GM18520 (cell line): ENCODE data around the gene PLXNC1.

Source experiments
- ATAC-seq: cut with Tn5 transposase; IDR thresholded peaks from one replicate; pipeline ENCODE4 v1.9.1; 2021; ENCODE audit not compliant: unreplicated experiment

The PLXNC1 gene

GRCh38 chr12:94202245-94203180 lies 54.1 kb downstream of the PLXNC1 start:
- ATAC-seq, result no peak

- no peak for ATAC-seq
These were observed 54.8 kb downstream of the PLXNC1 start for GRCh38 chr12:94203181-94203546.

- ATAC-seq, result no peak
These were observed 55.4 kb downstream of the PLXNC1 start for GRCh38 chr12:94203796-94204195.

- no peak for ATAC-seq
These were observed 56.3 kb downstream of the PLXNC1 start for GRCh38 chr12:94204499-94205247.

- no peak for ATAC-seq
These were observed 57.4 kb downstream of the PLXNC1 start for GRCh38 chr12:94205822-94206221.

- no peak for ATAC-seq
These were observed 58.5 kb downstream of the PLXNC1 start for GRCh38 chr12:94206886-94207285.

GRCh38 chr12:94207467-94207848 lies 59.1 kb downstream of the PLXNC1 start:
- ATAC-seq, result no peak

- ATAC-seq, result peak; percentile 64
These were observed 59.7 kb downstream of the PLXNC1 start for GRCh38 chr12:94207849-94208621.

- peak; percentile 41 for ATAC-seq
These were observed 60.2 kb downstream of the PLXNC1 start for GRCh38 chr12:94208622-94208966.

GRCh38 chr12:94209240-94209639 lies 60.9 kb downstream of the PLXNC1 start:
- ATAC-seq, result no peak

GRCh38 chr12:94211021-94211420 lies 62.6 kb downstream of the PLXNC1 start:
- ATAC-seq, result no peak

- no peak for ATAC-seq
These were observed 69.9 kb downstream of the PLXNC1 start for GRCh38 chr12:94218233-94218632.

- ATAC-seq, result no peak
These were observed 71.4 kb downstream of the PLXNC1 start for GRCh38 chr12:94219622-94220302.

GRCh38 chr12:94220804-94221203 lies 72.4 kb downstream of the PLXNC1 start:
- no peak for ATAC-seq

GRCh38 chr12:94222351-94223084 lies 74.1 kb downstream of the PLXNC1 start:
- no peak for ATAC-seq

- no peak for ATAC-seq
These were observed 75.5 kb downstream of the PLXNC1 start for GRCh38 chr12:94223842-94224241.

GRCh38 chr12:94225506-94225905 lies 77.1 kb downstream of the PLXNC1 start:
- ATAC-seq, result no peak

GRCh38 chr12:94225947-94226630 lies 77.7 kb downstream of the PLXNC1 start:
- no peak for ATAC-seq

- no peak for ATAC-seq
These were observed 78.7 kb downstream of the PLXNC1 start for GRCh38 chr12:94227066-94227465.

- no peak for ATAC-seq
These were observed 80.1 kb downstream of the PLXNC1 start for GRCh38 chr12:94228488-94228907.
